H1 (cell line): ENCODE results near the gene PRCD. TPM values are rescaled to one million over a fixed set of nuclear protein-coding genes. Genes with fewer than 3 reads are reported as not detected.

Source experiments
- CTCF ChIA-PET: fragments of 300-600 bp; sonication (Branson Sonifier 250); formaldehyde crosslinking; loops from one replicate; lab custom pipeline; 2021; ENCODE audit not compliant: partially characterized antibody; lab: Charles Lee
- POLR2A ChIA-PET: fragments of 300-600 bp; sonication (Branson Sonifier 250); formaldehyde crosslinking; loops from one replicate; lab custom pipeline; 2021; ENCODE audit warnings: inconsistent platforms; ENCODE audit not compliant: partially characterized antibody; lab: Charles Lee
- DNase-seq, 2 experiments: peaks; one replicate each; pipeline versions ENCODE4 v3.0.0 to v3.0.0-alpha.2; 2010 to 2022; ENCODE audit warnings: low spot score in 2 of 2, low read depth in 1 of 2, mixed read lengths in 1 of 2
- FAIRE-seq: peaks from 2 replicates; lab custom pipeline; 2011; peaks lifted over from hg19 to GRCh38; lab: Jason Lieb, UNC
- H2AFZ ChIP-seq: 2 replicates; pipeline ENCODE4 v1.8.1; 2012; ENCODE audit warnings: low read length, inconsistent platforms
- H2AK5ac ChIP-seq: 2 replicates; pipeline ENCODE4 v1.6.1; 2013; ENCODE audit warnings: low read depth, low read length
- H2BK120ac ChIP-seq: replicated peaks from 2 replicates; pipeline ENCODE3; 2013; ENCODE audit warnings: low read depth, low read length, inconsistent platforms
- H2BK12ac ChIP-seq: 2 replicates; pipeline ENCODE4 v1.6.1; 2013; ENCODE audit warnings: low read depth, low read length
- H2BK15ac ChIP-seq: 2 replicates; pipeline ENCODE4 v1.6.1; 2013; ENCODE audit warnings: low read length
- H2BK20ac ChIP-seq: 2 replicates; pipeline ENCODE4 v1.6.1; 2013; ENCODE audit warnings: low read length
- H2BK5ac ChIP-seq: 2 replicates; pipeline ENCODE4 v1.6.1; 2013; ENCODE audit warnings: low read depth, low read length
- H3K14ac ChIP-seq: 2 replicates; pipeline ENCODE4 v1.6.1; 2013; ENCODE audit warnings: inconsistent platforms; ENCODE audit not compliant: insufficient read length
- H3K18ac ChIP-seq: 2 replicates; pipeline ENCODE4 v1.6.1; 2013; ENCODE audit warnings: low read length; ENCODE audit errors: extremely low read depth
- H3K23ac ChIP-seq: 2 replicates; pipeline ENCODE4 v1.6.1; 2013; ENCODE audit warnings: inconsistent platforms; ENCODE audit not compliant: insufficient read length
- H3K23me2 ChIP-seq: 2 replicates; pipeline ENCODE4 v1.6.1; 2013; ENCODE audit warnings: low read depth, low read length
- H3K27ac ChIP-seq: 2 replicates; pipeline ENCODE4 v1.6.1; 2011; ENCODE audit warnings: low read depth, low read length, inconsistent platforms
- H3K27me3 ChIP-seq, 4 experiments: replicated peaks in 1 of 4; 1 replicate in 1 of 4; 2 replicates in 3 of 4; pipeline versions ENCODE4 v1.6.1 to v1.8.1; 2011 to 2013; ENCODE audit warnings: low read length in 3 of 4, mild to moderate bottlenecking in 3 of 4, inconsistent platforms in 2 of 4, mixed read lengths in 2 of 4, moderate library complexity in 1 of 4; ENCODE audit not compliant: control insufficient read depth in 3 of 4, insufficient read depth in 3 of 4; ENCODE audit errors: extremely low read depth in 1 of 4
- H3K36me3 ChIP-seq, 4 experiments: 2 replicates each; pipeline versions ENCODE4 v1.6.1 to v1.8.1; 2011 to 2013; ENCODE audit warnings: mild to moderate bottlenecking in 4 of 4, low read length in 3 of 4, moderate library complexity in 2 of 4, control low read depth in 1 of 4, inconsistent platforms in 1 of 4; ENCODE audit not compliant: insufficient read depth in 4 of 4, control insufficient read depth in 2 of 4
- H3K4ac ChIP-seq: replicated peaks from 2 replicates; pipeline ENCODE3; 2013; ENCODE audit warnings: low read length, low read depth, mixed read lengths, inconsistent platforms; ENCODE audit not compliant: insufficient read length
- H3K4me1 ChIP-seq, 4 experiments: replicated peaks in 1 of 4; 1 replicate in 1 of 4; 2 replicates in 3 of 4; pipeline versions ENCODE4 v1.6.1 to v1.8.1; 2011 to 2013; ENCODE audit warnings: low read length in 3 of 4, inconsistent platforms in 2 of 4, mixed read lengths in 1 of 4; ENCODE audit not compliant: insufficient read depth in 4 of 4, control insufficient read depth in 3 of 4
- H3K4me2 ChIP-seq, 2 experiments: 2 replicates each; pipeline versions ENCODE4 v1.6.1 to v1.8.1; 2011 to 2013; ENCODE audit warnings: low read depth in 2 of 2, low read length in 2 of 2, control low read depth in 1 of 2, inconsistent platforms in 1 of 2, mild to moderate bottlenecking in 1 of 2; ENCODE audit not compliant: insufficient read depth in 1 of 2
- H3K4me3 ChIP-seq, 4 experiments: fragments of 200-600, 300-600 bp in 1 of 4; sonication (generic), shearing (Covaris generic), sonication (Bioruptor Twin) in 1 of 4; 2 replicates each; pipeline versions ENCODE4 v1.5.1 to v1.8.1; 2011 to 2016; ENCODE audit warnings: low read length in 4 of 4, low read depth in 3 of 4, control low read depth in 2 of 4, inconsistent platforms in 2 of 4, mild to moderate bottlenecking in 2 of 4, mixed read lengths in 1 of 4, moderate library complexity in 1 of 4; ENCODE audit not compliant: insufficient read depth in 2 of 4; ENCODE audit errors: extremely low read depth in 1 of 4
- H3K56ac ChIP-seq: replicated peaks from 2 replicates; pipeline ENCODE3; 2013; ENCODE audit warnings: low read depth, mild to moderate bottlenecking, mixed read lengths, low read length, inconsistent platforms; ENCODE audit not compliant: insufficient read length
- H3K79me1 ChIP-seq: 2 replicates; pipeline ENCODE4 v1.6.1; 2013; ENCODE audit warnings: low read depth, low read length, control low read depth
- H3K79me2 ChIP-seq, 2 experiments: 2 replicates each; pipeline versions ENCODE4 v1.6.1 to v1.8.1; 2012 to 2013; ENCODE audit warnings: low read length in 2 of 2, mild to moderate bottlenecking in 2 of 2, inconsistent platforms in 1 of 2; ENCODE audit not compliant: insufficient read depth in 2 of 2, control insufficient read depth in 1 of 2
- H3K9ac ChIP-seq, 4 experiments: replicated peaks in 1 of 4; 1 replicate in 1 of 4; 2 replicates in 3 of 4; pipeline versions ENCODE4 v1.6.1 to v1.8.1; 2011 to 2013; ENCODE audit warnings: low read depth in 3 of 4, low read length in 3 of 4, control low read depth in 2 of 4, mild to moderate bottlenecking in 2 of 4, moderate library complexity in 2 of 4, inconsistent platforms in 1 of 4; ENCODE audit errors: extremely low read depth in 1 of 4
- H3K9me3 ChIP-seq, 2 experiments: 2 replicates each; pipeline versions ENCODE4 v1.6.1 to v1.8.1; 2012 to 2013; ENCODE audit warnings: mild to moderate bottlenecking in 2 of 2, moderate library complexity in 2 of 2, control low read depth in 1 of 2, inconsistent platforms in 1 of 2, low read depth in 1 of 2, low read length in 1 of 2, mixed read lengths in 1 of 2; ENCODE audit not compliant: insufficient read depth in 2 of 2
- H4K20me1 ChIP-seq, 2 experiments: replicated peaks in 1 of 2; 2 replicates each; pipeline versions ENCODE3 to v1.8.1; 2011 to 2013; ENCODE audit warnings: inconsistent platforms in 2 of 2, low read length in 2 of 2, mild to moderate bottlenecking in 1 of 2; ENCODE audit not compliant: insufficient read depth in 2 of 2, control insufficient read depth in 1 of 2
- H4K5ac ChIP-seq: 2 replicates; pipeline ENCODE4 v1.6.1; 2013; ENCODE audit warnings: low read length, low read depth, mixed read lengths, inconsistent platforms; ENCODE audit not compliant: insufficient read length
- H4K8ac ChIP-seq: 2 replicates; pipeline ENCODE4 v1.8.0; 2013; ENCODE audit warnings: mild to moderate bottlenecking, moderate library complexity, low read length, inconsistent platforms; ENCODE audit not compliant: insufficient read depth; ENCODE audit errors: extremely low read depth
- H4K91ac ChIP-seq: replicated peaks from 2 replicates; pipeline ENCODE3; 2013; ENCODE audit warnings: low read length, mixed read lengths, inconsistent platforms; ENCODE audit not compliant: insufficient read length
- CHD1 ChIP-seq: IDR thresholded peaks from 2 replicates; pipeline ENCODE4 v1.6.1; 2012; ENCODE audit warnings: low read depth, low read length, improper control_type of control experiment
- FOSL1 ChIP-seq: IDR thresholded peaks from 2 replicates; pipeline ENCODE4 v1.6.1; 2011; ENCODE audit warnings: mild to moderate bottlenecking, low read depth, low read length, moderate library complexity; ENCODE audit not compliant: insufficient read depth
- GABPA ChIP-seq: IDR thresholded peaks from 2 replicates; pipeline ENCODE4 v1.6.1; 2011; ENCODE audit warnings: mild to moderate bottlenecking, low read length, moderate library complexity, borderline replicate concordance; ENCODE audit not compliant: insufficient read depth
- GTF2F1 ChIP-seq: IDR thresholded peaks from 2 replicates; pipeline ENCODE4 v1.6.1; 2012; ENCODE audit warnings: low read depth, low read length, improper control_type of control experiment, borderline replicate concordance
- POLR2A ChIP-seq, 2 experiments: IDR thresholded peaks; 1 replicate in 1 of 2; 2 replicates in 1 of 2; pipeline ENCODE4 v1.6.1; 2011; ENCODE audit warnings: low read depth in 2 of 2, low read length in 2 of 2, mild to moderate bottlenecking in 2 of 2; ENCODE audit errors: control extremely low read depth in 1 of 2
- POLR2AphosphoS5 ChIP-seq: IDR thresholded peaks from 2 replicates; pipeline ENCODE4 v1.6.1; 2011; ENCODE audit warnings: low read depth, low read length
- RXRA ChIP-seq: IDR thresholded peaks from 2 replicates; pipeline ENCODE4 v1.6.1; 2011; ENCODE audit warnings: low read depth, mild to moderate bottlenecking, low read length, moderate library complexity; ENCODE audit not compliant: insufficient read depth
- SAP30 ChIP-seq: fragments of 300-600 bp; sonication (generic); IDR thresholded peaks from 2 replicates; pipeline ENCODE4 v1.7.1; 2012; ENCODE audit warnings: low read length, moderate library complexity, mild to moderate bottlenecking, inconsistent platforms; ENCODE audit not compliant: insufficient read depth, insufficient replicate concordance
- SIN3A ChIP-seq, 2 experiments: IDR thresholded peaks in 1 of 2; conservative IDR thresholded peaks in 1 of 2; 2 replicates each; pipeline ENCODE4 v1.6.1; 2011 to 2012; ENCODE audit warnings: low read length in 2 of 2, improper control_type of control experiment in 1 of 2, low read depth in 1 of 2, mild to moderate bottlenecking in 1 of 2
- SP1 ChIP-seq: IDR thresholded peaks from 2 replicates; pipeline ENCODE4 v1.6.1; 2011; ENCODE audit warnings: low read depth, low read length
- SP2 ChIP-seq: IDR thresholded peaks from 2 replicates; pipeline ENCODE4 v1.6.1; 2012; ENCODE audit warnings: mild to moderate bottlenecking, low read length, inconsistent platforms
- SRF ChIP-seq: IDR thresholded peaks from 2 replicates; pipeline ENCODE4 v1.6.1; 2011; ENCODE audit warnings: mild to moderate bottlenecking, low read depth, low read length, moderate library complexity
- YY1 ChIP-seq: IDR thresholded peaks from 2 replicates; pipeline ENCODE4 v1.6.1; 2011; ENCODE audit warnings: low read depth, mild to moderate bottlenecking, low read length
- WGBS, 2 experiments: shearing (Covaris generic) in 1 of 2; methylation state at CpG; one replicate each; pipeline versions ENCODE4 v1.1.6 to v1.1.7; 2013 to 2015; ENCODE audit warnings: low lambda C conversion rate in 2 of 2, mixed read lengths in 2 of 2, inconsistent platforms in 1 of 2, low coverage in 1 of 2, missing lambda C conversion rate in 1 of 2; ENCODE audit not compliant: insufficient replicate concordance in 2 of 2, insufficient coverage in 1 of 2, insufficient read length in 1 of 2; ENCODE audit errors: extremely low coverage in 1 of 2, missing lambda C conversion rate in 1 of 2; 5-methylcytosine and 5-hydroxymethylcytosine counted together
- polyA plus RNA-seq, 7 experiments: library from polyadenylated mRNA; depleted of rRNA in 3 of 7; stranded (reverse) in 5 of 7; unstranded in 2 of 7; fragments of >200 nt in 5 of 7; fragments of 200-250 nt in 2 of 7; gene quantifications; 1 replicate in 5 of 7; 2 replicates in 1 of 7; 4 replicates in 1 of 7; pipeline versions ENCODE4 v1.2.1 to v1.2.3, GENCODE V29; 2011 to 2013; ENCODE audit warnings: missing spikeins in 2 of 7, mixed read lengths in 2 of 7
- total RNA-seq: library from RNA; stranded (reverse); fragmentation: NEBNext Ultra II Directional; extraction: Animal tissue kit (Norgen Biotek cat#: 25700); gene quantifications from 2 replicates; pipeline ENCODE4 v1.2.1, GENCODE V29; 2021

PRCD gene
- total and polyA plus RNA-seq, 2 of the 8 experiments (the other 6 are each of a cell fraction or from before 2014, with no cell fraction given) = 0.77 to 2.1 TPM

- Histone ChIP-seq H4K20me1 (peaks cover 0 to 2% of the 10 kb centered on the region in 2 experiments), H3K27me3 (peaks cover 33 to 72% (median 60%) of the 10 kb centered on the region in 4 experiments)
- POLR2A ChIA-PET = interaction anchor here (1.3 to 2.5 kb wide), 2 partner anchors 15 to 25 kb away, joined by 6 to 7 read pairs; no protein-coding TSS in a partner anchor
- TF ChIP-seq SRF (no peak), GABPA (no peak), POLR2AphosphoS5 (no peak), POLR2A (IDR thresholded peaks at IDR 0.05; ENCODE audit: control extremely low read depth in 1 of 2, low read depth in 2 of 2, low read length in 2 of 2) (no peak), RXRA (no peak), FOSL1 (no peak), YY1 (no peak), GTF2F1 (no peak), SP1 (no peak), SIN3A (conservative IDR thresholded peaks at IDR 0.05 in 1 of 2, IDR thresholded peaks at IDR 0.05 in 1 of 2; ENCODE audit: low read depth in 1 of 2, low read length in 2 of 2) (no peak), SAP30 (no peak), SP2 (no peak), CHD1 (no peak)
Observed at GRCh38 chr17:76582660-76583059, 42.8 kb downstream of the PRCD start.

More at GRCh38 chr17:76582660-76583059, 42.8 kb downstream of the PRCD start:
- no peak overlapping the region for H3K9ac ChIP-seq
- H4K91ac ChIP-seq = no peak overlapping the region
- H3K23me2 ChIP-seq = peaks cover 13% of the 10 kb centered on the region
- H2AK5ac ChIP-seq = no peak overlapping the region
- no peak overlapping the region for H3K14ac ChIP-seq
- no peak for DNase-seq
- no peaks in the 10 kb centered on the region for H3K79me1 ChIP-seq
- H4K5ac ChIP-seq = no peak overlapping the region
- no peak overlapping the region for H2AFZ ChIP-seq
- H2BK20ac ChIP-seq = no peak overlapping the region
- peaks cover 0 to 25% (median 11%) of the 10 kb centered on the region in 4 experiments; a peak in 6 of 7 replicates for H3K4me1 ChIP-seq
- H3K9me3 ChIP-seq = no peaks in the 10 kb centered on the region
- no peak for FAIRE-seq
- H3K4ac ChIP-seq = no peak overlapping the region
- no peak overlapping the region for H3K4me2 ChIP-seq
- H2BK5ac ChIP-seq = no peak overlapping the region
- H3K36me3 ChIP-seq = peaks cover 0 to 9% (median 0%) of the 10 kb centered on the region in 4 experiments; a peak in 1 of 8 replicates
- no peak overlapping the region for H2BK12ac ChIP-seq
- H2BK120ac ChIP-seq = no peak overlapping the region
- no peak overlapping the region for H3K4me3 ChIP-seq
- no peak overlapping the region for H3K23ac ChIP-seq
- no peak overlapping the region for H3K18ac ChIP-seq
- CTCF ChIA-PET = interaction anchor here (0.5 to 3.5 kb wide), 6 partner anchors 11 to 99 kb away, joined by 3 to 10 read pairs (median 4); no protein-coding TSS in a partner anchor
- 30% methylated on average over 3 of the region's 3 CpGs; no CpG with 5 or more reads in 1 of the 2 experiments for WGBS, 2 experiments
- H4K8ac ChIP-seq = no peak overlapping the region
- no peaks in the 10 kb centered on the region for H3K79me2 ChIP-seq
- no peak overlapping the region for H3K56ac ChIP-seq
- H2BK15ac ChIP-seq = no peak overlapping the region
- no peak overlapping the region for H3K27ac ChIP-seq
